ENCODE measurements around the gene RSPO3.

The RSPO3 gene

DNA sequence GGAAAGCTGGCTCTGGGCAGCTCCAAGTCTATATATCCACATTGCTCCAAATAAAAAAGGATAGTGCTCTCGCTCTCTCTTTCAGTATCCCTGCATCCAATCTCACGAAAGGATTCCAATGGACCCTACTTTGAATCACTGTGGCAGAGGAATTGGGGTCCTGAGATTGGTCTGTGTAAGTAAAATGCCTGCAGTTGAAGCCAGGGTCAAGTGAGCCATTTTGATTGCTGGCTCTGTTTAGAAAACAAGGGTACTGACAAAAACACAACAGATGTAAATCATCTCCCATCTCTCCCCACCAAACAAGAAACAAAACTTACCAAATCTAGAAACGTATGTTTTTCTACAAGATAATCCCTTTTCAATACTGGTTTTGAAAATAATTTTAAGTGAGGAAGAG is 45.6 kb downstream of the RSPO3 start:
- DNase-seq, result no peak

- no peak for DNase-seq
These were observed 46.1 kb downstream of the RSPO3 start for GRCh38 chr6:127164565-127164964.

DNA sequence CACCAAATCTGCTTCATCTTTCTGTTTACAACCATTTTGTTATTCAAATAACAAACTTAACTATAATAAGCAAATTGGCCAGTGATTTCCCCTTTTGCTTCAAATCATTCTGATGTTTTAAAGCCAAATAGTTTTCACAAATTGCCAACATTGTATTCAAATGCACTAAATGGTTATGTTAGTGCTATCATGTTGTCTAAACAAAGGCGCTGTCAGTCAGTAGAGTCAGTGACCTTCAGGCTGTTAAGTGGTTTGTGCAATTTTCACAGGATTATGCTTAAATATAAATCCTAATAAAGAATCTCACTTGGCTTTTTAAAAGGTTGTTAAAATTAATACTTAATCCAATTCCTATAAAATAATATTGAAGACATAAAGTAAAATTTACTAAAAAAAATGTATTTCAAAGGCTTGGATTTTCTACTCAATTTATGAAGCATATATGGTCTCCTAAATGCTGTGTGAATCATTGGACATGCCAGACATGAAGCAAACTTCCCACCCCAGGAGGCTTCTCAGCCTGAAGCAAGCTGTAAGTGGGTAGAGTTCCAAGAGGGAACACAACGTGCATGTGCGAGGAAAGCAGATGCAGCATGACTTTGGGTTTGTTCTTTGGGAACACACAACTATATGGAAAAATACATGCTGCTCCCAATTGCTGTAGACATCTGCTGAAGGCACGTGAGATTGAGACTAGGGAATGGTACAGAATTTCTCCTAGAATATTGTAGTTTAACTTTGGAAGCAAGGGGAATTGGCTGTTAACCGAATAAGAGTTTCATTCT is 54.9 kb downstream of the RSPO3 start:
- DNase-seq, result no peak

DNA sequence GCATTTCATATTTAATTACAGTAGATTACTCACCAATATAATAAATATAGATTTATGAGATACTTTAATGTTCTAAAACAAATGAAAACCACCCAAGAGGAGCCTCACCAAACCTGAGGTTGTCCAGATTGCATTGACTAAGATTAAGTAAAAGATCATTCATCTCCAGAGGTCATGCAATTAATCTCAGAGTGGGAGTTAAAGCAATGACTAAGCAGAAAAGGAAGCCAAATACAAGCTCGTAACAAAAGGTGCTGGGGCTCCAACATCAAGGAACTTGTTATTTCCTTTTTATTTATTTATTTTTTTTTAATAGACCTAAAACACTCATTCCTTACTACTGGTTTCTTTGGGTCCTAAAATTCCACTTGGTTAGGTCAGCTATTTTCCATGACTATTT is 57.7 kb downstream of the RSPO3 start:
- no peak for DNase-seq

GRCh38 chr6:127177030-127177922 is 58.8 kb downstream of the RSPO3 start:
- DNase-seq, result no peak

DNA sequence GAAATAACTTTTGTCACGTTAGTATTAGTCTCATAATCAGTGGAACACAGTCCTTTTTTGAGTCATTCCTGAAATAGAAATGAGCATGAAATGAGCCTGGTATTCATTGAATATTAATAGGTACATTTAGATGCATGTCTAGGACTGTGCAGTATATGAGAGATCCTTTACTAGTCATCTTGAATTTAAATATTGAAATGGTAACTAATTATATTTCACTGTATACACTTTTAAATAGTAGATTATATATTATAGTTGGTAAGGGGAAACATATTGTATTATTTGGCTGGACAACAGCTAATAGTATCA is 59.4 kb downstream of the RSPO3 start:
- DNase-seq, result no peak

GRCh38 chr6:127178746-127179145 is 60.3 kb downstream of the RSPO3 start:
- DNase-seq, result no peak

DNA sequence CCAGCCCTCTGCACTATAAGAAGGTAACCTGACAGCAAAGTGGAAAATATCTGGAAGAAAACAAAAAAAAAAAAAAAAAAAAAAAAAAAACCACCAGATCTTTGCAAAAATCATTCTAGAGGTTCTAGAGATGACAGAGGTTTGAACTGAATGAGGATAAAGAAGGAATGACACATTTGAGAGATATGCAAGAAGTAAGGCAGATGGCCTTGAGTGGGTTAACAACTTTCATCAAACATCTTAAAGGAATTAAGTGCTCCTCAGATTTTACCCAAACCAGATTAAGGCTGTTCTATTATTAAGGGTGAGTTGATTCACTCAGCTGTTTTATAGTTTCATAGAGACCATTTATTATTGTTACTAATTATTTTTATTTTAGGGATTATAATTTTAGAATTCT is 62.0 kb downstream of the RSPO3 start:
- no peak for DNase-seq

DNA sequence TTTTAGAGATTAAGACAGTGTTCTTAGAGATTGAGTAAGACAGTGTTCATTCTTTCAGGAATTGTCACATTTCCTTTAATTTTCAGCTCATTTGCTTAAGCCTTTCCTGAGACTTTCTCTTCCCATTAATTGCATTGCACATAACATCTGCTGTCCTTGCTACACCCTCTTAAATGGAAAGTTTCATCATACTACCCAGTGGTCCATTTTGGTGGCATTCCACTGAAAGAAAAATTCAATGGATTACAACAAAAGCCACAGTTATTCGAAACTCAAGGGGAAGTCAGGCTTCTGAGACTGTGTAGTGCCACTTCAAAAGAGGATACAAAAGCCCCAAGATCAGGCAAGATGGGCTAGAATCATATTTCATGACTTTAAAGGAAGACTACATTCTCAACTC is 64.0 kb downstream of the RSPO3 start:
- no peak for DNase-seq

- no peak for DNase-seq
These were observed 67.0 kb downstream of the RSPO3 start for GRCh38 chr6:127185437-127185995.

GRCh38 chr6:127186889-127187288 is 68.4 kb downstream of the RSPO3 start:
- no peak for DNase-seq

DNA sequence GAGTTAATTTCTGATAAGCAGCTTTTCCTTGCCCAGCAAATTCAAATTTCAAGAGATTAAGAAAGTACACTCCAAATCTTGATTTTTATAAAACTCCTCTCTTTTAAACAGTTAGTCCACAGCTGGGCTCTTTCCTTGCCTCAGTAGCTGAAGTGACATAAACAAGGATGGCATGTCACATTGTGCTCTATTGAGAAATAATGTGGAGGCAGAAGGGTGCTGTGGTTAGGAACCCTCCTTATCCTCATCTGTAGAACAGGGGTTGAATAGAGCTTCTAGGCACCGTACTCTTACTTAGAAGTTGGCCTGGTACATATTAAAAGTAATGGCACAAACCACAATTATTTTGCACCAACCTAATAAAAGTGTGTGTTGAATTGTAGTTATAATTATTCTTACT is 70.3 kb downstream of the RSPO3 start:
- no peak for DNase-seq

- no peak for DNase-seq
These were observed 72.1 kb downstream of the RSPO3 start for GRCh38 chr6:127190552-127190951.

DNA sequence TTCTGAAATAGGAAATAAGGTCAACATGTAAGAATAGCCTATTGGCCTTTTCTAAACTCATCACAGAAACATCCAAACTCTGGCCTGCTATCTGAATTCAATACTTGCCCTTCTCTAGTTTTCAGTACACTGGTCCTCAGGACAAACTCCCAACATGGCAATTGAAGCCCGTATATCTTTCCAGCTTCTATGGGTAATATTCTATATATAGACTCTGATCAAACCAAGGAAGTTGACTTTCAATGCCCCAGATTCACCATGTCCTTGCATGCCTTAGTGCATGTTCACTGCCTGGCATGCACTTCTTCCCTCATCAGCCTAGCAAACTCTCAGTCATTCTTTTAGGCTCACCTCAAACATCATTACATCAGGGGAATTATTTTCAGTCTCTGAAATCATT is 73.2 kb downstream of the RSPO3 start:
- DNase-seq, result no peak

DNA sequence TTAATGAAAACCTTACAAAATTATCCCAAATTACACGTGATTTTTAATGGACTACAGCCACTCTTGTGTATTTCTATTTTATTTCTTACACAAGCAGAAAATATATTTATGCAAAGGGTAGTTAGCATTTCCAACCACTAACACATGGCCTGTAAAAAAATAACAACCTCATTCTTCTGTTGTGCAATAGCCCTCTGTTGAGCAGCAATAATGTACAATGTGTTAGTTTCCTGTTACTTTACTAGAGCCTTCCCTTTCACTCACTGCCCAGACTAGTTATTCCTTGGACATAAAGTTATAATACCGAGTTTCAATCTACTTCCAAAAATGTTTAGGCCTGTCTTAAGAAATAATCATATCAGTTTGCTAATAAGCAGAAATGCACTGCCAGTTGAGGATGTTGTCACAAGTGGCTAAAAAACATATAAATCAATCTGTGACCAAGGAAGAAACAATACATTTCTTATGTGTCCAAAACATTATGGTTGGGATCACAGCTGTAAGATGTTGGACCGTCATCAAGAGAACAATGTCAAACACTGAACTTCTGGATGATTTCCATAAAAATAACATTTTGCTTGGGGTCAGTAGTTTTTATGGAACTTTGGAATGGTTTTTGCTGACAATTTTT is 74.6 kb downstream of the RSPO3 start:
- no peak for DNase-seq

DNA sequence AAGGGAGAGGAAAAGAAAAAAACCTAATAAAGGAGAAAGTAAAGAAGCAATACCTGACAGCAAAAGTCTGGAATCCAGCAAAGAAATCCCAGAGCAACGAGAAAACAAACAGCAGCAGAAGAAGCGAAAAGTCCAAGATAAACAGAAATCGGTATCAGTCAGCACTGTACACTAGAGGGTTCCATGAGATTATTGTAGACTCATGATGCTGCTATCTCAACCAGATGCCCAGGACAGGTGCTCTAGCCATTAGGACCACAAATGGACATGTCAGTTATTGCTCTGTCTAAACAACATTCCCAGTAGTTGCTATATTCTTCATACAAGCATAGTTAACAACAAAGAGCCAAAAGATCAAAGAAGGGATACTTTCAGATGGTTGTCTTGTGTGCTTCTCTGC is 77.4 kb downstream of the RSPO3 start:
- DNase-seq, result no peak

GRCh38 chr6:127198549-127198948 is 80.1 kb downstream of the RSPO3 start:
- no peak for DNase-seq

DNA sequence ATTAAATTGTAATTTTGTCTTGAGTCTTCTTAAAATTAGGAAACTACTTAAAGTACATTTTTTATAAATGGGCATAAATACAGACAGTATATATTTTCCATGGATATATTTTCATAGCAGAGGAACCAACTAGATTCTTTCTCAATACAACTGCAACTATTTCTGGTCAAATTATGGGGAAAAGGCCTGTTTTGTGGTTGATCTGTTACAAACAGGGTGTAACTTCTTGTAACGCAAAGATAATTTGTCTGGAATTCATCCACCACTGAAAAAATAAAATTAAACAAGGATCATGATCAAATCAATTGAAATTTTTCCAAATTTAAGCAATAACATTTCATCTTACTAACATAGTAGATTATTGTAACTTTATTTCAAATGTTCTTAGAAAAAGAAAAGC is 81.0 kb downstream of the RSPO3 start:
- DNase-seq, result no peak

- DNase-seq, result no peak
These were observed 81.6 kb downstream of the RSPO3 start for GRCh38 chr6:127200114-127200513.

- no peak for DNase-seq
These were observed 82.8 kb downstream of the RSPO3 start for GRCh38 chr6:127201321-127201720.

GRCh38 chr6:127202676-127203075 is 84.2 kb downstream of the RSPO3 start:
- no peak for DNase-seq

- DNase-seq, result no peak
These were observed 85.8 kb downstream of the RSPO3 start for GRCh38 chr6:127204281-127204680.

DNA sequence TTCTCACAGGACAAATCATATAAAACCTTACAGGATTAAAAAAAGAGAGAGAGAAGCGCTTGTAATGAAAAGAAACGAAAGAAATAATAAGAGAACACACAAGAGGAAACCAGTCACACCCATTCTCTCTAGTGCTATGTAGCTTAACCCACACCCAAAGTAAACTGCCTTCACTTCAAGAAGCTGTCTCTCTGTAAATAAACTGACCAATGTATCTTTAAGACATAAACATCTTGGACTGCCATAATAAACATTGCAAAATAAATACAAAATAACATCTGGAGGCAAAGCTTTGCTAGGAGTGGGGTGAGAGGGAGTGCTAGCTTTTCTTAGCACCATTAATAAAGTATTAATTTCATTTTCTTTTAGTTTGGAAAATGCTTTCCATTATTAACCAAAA is 86.6 kb downstream of the RSPO3 start:
- DNase-seq, result no peak

All from retina (tissue), 1 donor.